ENCODE results near the gene GTF3C2.
A peak's percentile ranks its signal among the peaks of the same experiment; 100 is the strongest.

- TF ChIP-seq ZSCAN29 (IDR thresholded peaks at IDR 0.05), result no peak
- TF ChIP-seq CBX3 (IDR thresholded peaks at IDR 0.05; ENCODE audit: borderline replicate concordance, low read depth), result no peak
- TF ChIP-seq POLR2A (IDR thresholded peaks at IDR 0.05; ENCODE audit: low read depth, low read length), result no peak
- TF ChIP-seq CTCF (IDR thresholded peaks at IDR 0.05 in 2 of 3, conservative IDR thresholded peaks at IDR 0.05 in 1 of 3; ENCODE audit: control insufficient read depth in 2 of 3, extremely low read depth in 1 of 3, insufficient read depth in 1 of 3, low read depth in 3 of 3, low read length in 3 of 3), result peak; percentile 75 to 83 (median 80)
- no peak for TF ChIP-seq CEBPZ (IDR thresholded peaks at IDR 0.05; ENCODE audit: low read depth, low read length)
- TF ChIP-seq USF2 (IDR thresholded peaks at IDR 0.05; ENCODE audit: borderline replicate concordance, low read depth, low read length), result no peak
- no peak for TF ChIP-seq ZNF274 (IDR thresholded peaks at IDR 0.05; ENCODE audit: insufficient read depth, insufficient read length)
- no peak for TF ChIP-seq RCOR1 (conservative IDR thresholded peaks at IDR 0.05; ENCODE audit: low read depth, low read length)
These were observed 53.2 kb downstream of the GTF3C2 start for GRCh38 chr2:27303093-27304025.

All from GM12878 (cell line).